ENCODE results near the gene LILRB1.
"Not testable (repeated sequence)": the region's sequence is repeated elsewhere in the genome, so short reads cannot be mapped to it uniquely, and the experiment has no call there.

The LILRB1 gene

DNA sequence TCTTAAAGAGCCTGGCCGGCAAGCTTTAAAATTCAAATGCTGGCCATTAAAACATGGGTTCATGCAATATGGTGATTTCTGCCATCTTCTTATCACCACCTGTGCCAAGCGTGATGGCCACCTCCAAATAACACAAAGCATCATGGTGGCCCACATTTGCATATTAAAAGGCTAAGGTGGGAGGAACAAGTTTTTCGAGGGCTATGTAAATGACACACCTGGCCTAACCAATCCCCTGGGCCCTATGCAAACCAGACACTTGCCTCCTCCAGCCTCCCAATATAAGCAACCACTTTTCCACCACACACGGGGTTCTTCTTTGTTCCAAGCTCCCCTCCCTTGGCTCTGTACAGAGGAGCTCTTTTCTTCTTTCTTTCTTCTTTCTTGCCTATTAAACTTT, 46.9 kb downstream of the LILRB1 start:
- no peaks in the 10 kb centered on the region for H3K9me3 ChIP-seq (ENCODE audit: control insufficient read depth in 1 of 2, low read length in 2 of 2)
- H3K27me3 ChIP-seq (ENCODE audit: control insufficient read depth in 1 of 2, insufficient read depth in 2 of 2, low read length in 2 of 2), result no peaks in the 10 kb centered on the region
- H3K9ac ChIP-seq (ENCODE audit: low read depth in 1 of 2, low read length in 2 of 2), result no peak overlapping the region
- no peak overlapping the region for H3K27ac ChIP-seq (ENCODE audit: low read depth, low read length)
- no peaks in the 10 kb centered on the region for H3K36me3 ChIP-seq (ENCODE audit: control insufficient read depth in 1 of 2, insufficient read depth in 2 of 2, low read length in 2 of 2)
- H3K4me3 ChIP-seq (ENCODE audit: low read depth in 1 of 2, low read length in 2 of 2), result no peak overlapping the region
- no peaks in the 10 kb centered on the region for H3K4me1 ChIP-seq (ENCODE audit: control insufficient read depth in 1 of 2, insufficient read depth in 2 of 2, low read length in 2 of 2)

GRCh38 chr19:54681596-54681995, 51.3 kb downstream of the LILRB1 start:
- not testable (repeated sequence) for H3K9ac ChIP-seq (ENCODE audit: low read depth in 1 of 2, low read length in 2 of 2); H3K27ac ChIP-seq (ENCODE audit: low read depth, low read length); H3K27me3 ChIP-seq (ENCODE audit: control insufficient read depth in 1 of 2, insufficient read depth in 2 of 2, low read length in 2 of 2)

DNA sequence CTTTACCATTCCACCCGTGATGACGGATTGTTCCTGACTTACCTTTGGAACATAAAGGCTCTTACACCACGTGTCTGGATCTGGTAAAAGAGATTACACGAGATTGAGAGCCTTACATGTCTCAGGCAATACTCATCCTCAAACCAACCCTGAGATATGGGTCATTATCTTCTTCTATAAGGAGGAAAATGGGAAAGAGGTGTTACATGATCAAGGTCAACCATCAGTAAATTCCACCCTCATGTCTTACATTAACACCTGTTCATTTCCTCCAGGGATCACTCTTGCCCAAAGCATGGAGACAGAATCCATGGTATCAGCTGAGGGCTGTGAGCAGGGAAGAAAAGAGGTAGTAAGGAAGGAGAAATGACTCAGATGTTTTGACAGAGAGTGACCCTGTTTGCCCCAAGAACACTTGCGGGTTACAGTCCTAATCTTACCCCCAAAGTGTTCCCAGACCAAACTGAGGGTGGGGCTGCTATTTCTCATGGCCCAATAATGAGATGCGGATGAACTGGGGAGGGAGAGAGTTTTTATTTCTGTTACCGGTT, 52.1 kb downstream of the LILRB1 start:
- no peaks in the 10 kb centered on the region for H3K27me3 ChIP-seq (ENCODE audit: control insufficient read depth in 1 of 2, insufficient read depth in 2 of 2, low read length in 2 of 2)

More at GRCh38 chr19:54681596-54681995, 51.3 kb downstream of the LILRB1 start:
- H3K4me3 ChIP-seq (ENCODE audit: low read depth in 1 of 2, low read length in 2 of 2); H3K9me3 ChIP-seq (ENCODE audit: control insufficient read depth in 1 of 2, low read length in 2 of 2); H3K4me1 ChIP-seq (ENCODE audit: control insufficient read depth in 1 of 2, insufficient read depth in 2 of 2, low read length in 2 of 2); H3K36me3 ChIP-seq (ENCODE audit: control insufficient read depth in 1 of 2, insufficient read depth in 2 of 2, low read length in 2 of 2): not testable (repeated sequence)

DNA sequence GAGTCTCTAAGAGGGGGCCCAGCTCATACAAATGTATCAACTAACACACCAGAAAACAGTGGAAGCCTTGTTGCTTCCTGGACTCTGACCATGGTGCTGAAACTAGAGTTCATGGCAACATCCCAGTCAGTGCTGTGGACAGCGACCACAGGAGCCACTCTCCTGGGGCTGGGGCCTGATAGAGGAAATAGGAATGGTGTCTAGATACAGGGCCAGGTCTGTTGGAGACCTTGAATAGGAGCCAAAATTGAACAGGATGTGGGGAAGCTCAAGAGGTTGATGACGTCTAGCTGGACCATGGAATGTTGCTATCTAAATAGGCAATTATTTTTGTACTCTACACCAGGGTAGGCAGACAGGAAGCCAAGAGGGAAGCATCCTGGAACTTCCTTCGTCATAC, 54.2 kb downstream of the LILRB1 start:
- Histone ChIP-seq H3K4me1 (ENCODE audit: control insufficient read depth in 1 of 2, insufficient read depth in 2 of 2, low read length in 2 of 2) (no peaks in the 10 kb centered on the region), H3K4me3 (ENCODE audit: low read depth in 1 of 2, low read length in 2 of 2) (no peak overlapping the region), H3K9me3 (ENCODE audit: control insufficient read depth in 1 of 2, low read length in 2 of 2) (no peaks in the 10 kb centered on the region), H3K36me3 (ENCODE audit: control insufficient read depth in 1 of 2, insufficient read depth in 2 of 2, low read length in 2 of 2) (no peaks in the 10 kb centered on the region), H3K27me3 (ENCODE audit: control insufficient read depth in 1 of 2, insufficient read depth in 2 of 2, low read length in 2 of 2) (no peaks in the 10 kb centered on the region), H3K9ac (ENCODE audit: low read depth in 1 of 2, low read length in 2 of 2) (no peak overlapping the region), H3K27ac (ENCODE audit: low read depth, low read length) (no peak overlapping the region)

More for the DNA sequence above, 52.1 kb downstream of the LILRB1 start:
- Histone ChIP-seq H3K27ac (ENCODE audit: low read depth, low read length) (no peak overlapping the region), H3K4me3 (ENCODE audit: low read depth in 1 of 2, low read length in 2 of 2) (no peak overlapping the region), H3K36me3 (ENCODE audit: control insufficient read depth in 1 of 2, insufficient read depth in 2 of 2, low read length in 2 of 2) (no peaks in the 10 kb centered on the region), H3K9me3 (ENCODE audit: control insufficient read depth in 1 of 2, low read length in 2 of 2) (no peaks in the 10 kb centered on the region), H3K4me1 (ENCODE audit: control insufficient read depth in 1 of 2, insufficient read depth in 2 of 2, low read length in 2 of 2) (no peaks in the 10 kb centered on the region), H3K9ac (ENCODE audit: low read depth in 1 of 2, low read length in 2 of 2) (no peak overlapping the region)

Measured in duodenal mucosa (tissue), 2 donors.